ENCODE results near the gene KIF26B.
A peak's percentile ranks its signal among the peaks of the same experiment; 100 is the strongest.

KIF26B gene

DNA sequence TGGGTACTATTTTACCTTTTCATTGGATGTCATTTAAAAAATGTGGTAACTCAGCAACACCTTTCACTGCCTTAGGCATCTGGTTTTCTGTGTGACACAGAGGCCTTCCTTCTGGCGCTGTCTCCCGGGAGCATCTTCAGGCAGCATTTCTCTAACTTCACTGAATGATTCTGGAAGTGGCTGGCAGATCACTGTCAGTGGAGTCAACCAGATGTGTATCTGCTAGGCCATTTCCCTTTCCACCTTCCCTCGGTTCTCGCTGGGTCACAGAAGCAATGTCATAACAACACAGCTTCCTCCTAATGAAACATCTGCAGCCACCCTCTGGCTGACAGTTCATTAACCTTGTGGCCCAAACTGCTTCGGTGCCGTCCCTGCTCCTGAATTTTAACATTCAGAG is 137.8 kb downstream of the KIF26B start:
- CTCF ChIA-PET = no interaction called here
- DNase-seq = peak in 2 of 3 donors; percentile 27 to 38

DNA sequence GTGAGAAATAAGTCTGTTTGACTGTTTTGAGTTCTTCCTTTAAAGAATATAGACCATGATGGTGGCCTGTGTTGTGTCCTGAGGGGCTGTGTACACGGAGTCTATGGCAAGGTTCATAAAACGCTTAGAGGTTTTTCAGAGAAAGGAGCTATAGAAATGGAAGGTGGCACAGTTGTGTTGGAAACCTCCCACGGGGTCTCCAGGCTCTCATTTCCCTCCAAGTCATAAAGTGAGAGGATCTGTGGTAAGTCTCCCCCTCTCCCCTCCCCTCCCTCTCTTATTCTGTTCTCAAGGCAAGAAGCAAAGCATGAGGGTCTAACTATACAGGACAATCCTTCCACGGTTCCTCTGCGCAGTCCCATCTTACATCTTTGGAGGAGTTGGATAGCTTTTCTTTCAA is 139.2 kb downstream of the KIF26B start:
- no peaks in the 10 kb centered on the region for H3K4me1 ChIP-seq (ENCODE audit: control extremely low read depth in 1 of 4, control insufficient read depth in 4 of 4, insufficient read depth in 4 of 4, low read length in 3 of 4)
- H3K27me3 ChIP-seq (replicated peaks in 2 of 5; ENCODE audit: control insufficient read depth in 4 of 5, insufficient read depth in 5 of 5, low read length in 4 of 5) = no peaks in the 10 kb centered on the region
- H3K9me3 ChIP-seq (ENCODE audit: control extremely low read depth in 1 of 5, control insufficient read depth in 4 of 5, insufficient read depth in 2 of 5, low read depth in 1 of 5, low read length in 4 of 5) = no peaks in the 10 kb centered on the region
- DNase-seq = no peak
- ChIA-PET CTCF (no interaction called here), POLR2A (interaction anchor here (0.6 kb wide), 1 partner anchor 147 kb away, joined by 3 read pairs; no protein-coding TSS in a partner anchor)
- H3K27ac ChIP-seq (ENCODE audit: insufficient read depth in 1 of 2, low read depth in 1 of 2, low read length in 2 of 2, poor library complexity in 1 of 2, severe bottlenecking in 2 of 2) = no peak overlapping the region
- no peak overlapping the region for H3K4me3 ChIP-seq (ENCODE audit: control insufficient read depth in 1 of 7, extremely low read depth in 1 of 7, insufficient read depth in 4 of 7, low read depth in 2 of 7, low read length in 6 of 7)
- H3K36me3 ChIP-seq (ENCODE audit: control insufficient read depth in 4 of 4, insufficient read depth in 4 of 4, low read length in 3 of 4) = no peaks in the 10 kb centered on the region
- 100% methylated on average over 2 of the region's 5 CpGs for WGBS (ENCODE audit: insufficient coverage)

More for the DNA sequence above, 137.8 kb downstream of the KIF26B start:
- POLR2A ChIA-PET = no interaction called here
- no peaks in the 10 kb centered on the region for H3K9me3 ChIP-seq (ENCODE audit: control extremely low read depth in 1 of 5, control insufficient read depth in 4 of 5, insufficient read depth in 2 of 5, low read depth in 1 of 5, low read length in 4 of 5)
- H3K4me1 ChIP-seq (ENCODE audit: control extremely low read depth in 1 of 4, control insufficient read depth in 4 of 4, insufficient read depth in 4 of 4, low read length in 3 of 4) = no peaks in the 10 kb centered on the region
- WGBS (ENCODE audit: insufficient coverage) = 52% methylated on average over 6 of the region's 6 CpGs
- no peak overlapping the region for H3K27ac ChIP-seq (ENCODE audit: insufficient read depth in 1 of 2, low read depth in 1 of 2, low read length in 2 of 2, poor library complexity in 1 of 2, severe bottlenecking in 2 of 2)
- H3K4me3 ChIP-seq (ENCODE audit: control insufficient read depth in 1 of 7, extremely low read depth in 1 of 7, insufficient read depth in 4 of 7, low read depth in 2 of 7, low read length in 6 of 7) = no peak overlapping the region
- no peaks in the 10 kb centered on the region for H3K36me3 ChIP-seq (ENCODE audit: control insufficient read depth in 4 of 4, insufficient read depth in 4 of 4, low read length in 3 of 4)
- peaks cover 0 to 2% (median 0%) of the 10 kb centered on the region in 5 experiments for H3K27me3 ChIP-seq (replicated peaks in 2 of 5; ENCODE audit: control insufficient read depth in 4 of 5, insufficient read depth in 5 of 5, low read length in 4 of 5)

DNA sequence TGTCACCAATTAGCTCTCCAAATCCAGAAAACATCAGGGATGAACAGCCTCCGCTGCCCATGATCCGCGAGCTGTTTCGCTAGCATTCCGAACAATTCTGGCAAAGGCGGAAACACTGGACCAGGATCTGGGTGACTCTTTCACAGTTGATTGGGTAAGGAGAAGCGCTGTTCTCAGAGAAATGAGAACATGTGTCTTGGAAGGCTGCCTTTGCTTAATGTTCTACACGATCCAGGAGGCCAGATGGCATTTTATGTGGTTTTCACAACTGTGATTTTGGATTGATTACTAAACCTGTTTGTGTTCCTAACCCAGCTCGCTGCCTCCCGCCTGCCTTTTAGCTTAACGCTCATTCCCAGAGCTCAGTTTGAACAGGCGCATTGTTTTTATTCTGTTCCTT is 144.0 kb downstream of the KIF26B start:
- WGBS (ENCODE audit: insufficient coverage) = 91% methylated on average over 12 of the region's 12 CpGs
- H3K9me3 ChIP-seq (ENCODE audit: control extremely low read depth in 1 of 5, control insufficient read depth in 4 of 5, insufficient read depth in 2 of 5, low read depth in 1 of 5, low read length in 4 of 5) = no peaks in the 10 kb centered on the region
- H3K27me3 ChIP-seq (replicated peaks in 2 of 5; ENCODE audit: control insufficient read depth in 4 of 5, insufficient read depth in 5 of 5, low read length in 4 of 5) = peaks cover 0 to 3% (median 0%) of the 10 kb centered on the region in 5 experiments
- H3K4me1 ChIP-seq (ENCODE audit: control extremely low read depth in 1 of 4, control insufficient read depth in 4 of 4, insufficient read depth in 4 of 4, low read length in 3 of 4) = no peaks in the 10 kb centered on the region
- no peak overlapping the region for H3K4me3 ChIP-seq (ENCODE audit: control insufficient read depth in 1 of 7, extremely low read depth in 1 of 7, insufficient read depth in 4 of 7, low read depth in 2 of 7, low read length in 6 of 7)
- no peaks in the 10 kb centered on the region for H3K36me3 ChIP-seq (ENCODE audit: control insufficient read depth in 4 of 4, insufficient read depth in 4 of 4, low read length in 3 of 4)
- CTCF ChIA-PET = interaction anchor here (1.0 kb wide), 1 partner anchor 12 kb away, joined by 3 read pairs; no protein-coding TSS in a partner anchor
- no peak for DNase-seq
- no peak overlapping the region for H3K27ac ChIP-seq (ENCODE audit: insufficient read depth in 1 of 2, low read depth in 1 of 2, low read length in 2 of 2, poor library complexity in 1 of 2, severe bottlenecking in 2 of 2)
- POLR2A ChIA-PET = interaction anchor here (0.7 kb wide), 1 partner anchor 13 kb away, joined by 3 read pairs; no protein-coding TSS in a partner anchor

- DNase-seq = no peak
- CTCF ChIA-PET = no interaction called here
These were observed 146.4 kb downstream of the KIF26B start for GRCh38 chr1:245301162-245301580.

DNA sequence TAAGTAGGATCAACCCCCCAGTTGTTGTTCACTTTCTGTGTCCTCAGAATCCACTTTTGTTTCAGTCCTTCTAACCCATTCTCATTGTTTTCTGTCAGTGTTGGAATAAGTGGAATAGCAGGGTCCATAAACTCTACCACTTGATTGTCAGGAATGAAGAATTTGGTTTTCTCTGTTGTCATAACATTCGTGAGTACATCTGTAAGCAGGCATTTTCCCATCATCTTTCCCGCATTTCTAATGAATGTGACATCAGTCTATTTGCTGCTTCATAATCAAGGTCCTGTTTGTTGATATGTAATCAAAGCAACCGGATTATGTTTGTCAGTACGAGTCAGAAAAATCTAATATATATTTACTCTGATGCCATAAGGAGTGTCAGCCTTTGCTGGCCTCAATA is 147.1 kb downstream of the KIF26B start:
- no peaks in the 10 kb centered on the region for H3K36me3 ChIP-seq (ENCODE audit: control insufficient read depth in 4 of 4, insufficient read depth in 4 of 4, low read length in 3 of 4)
- no peaks in the 10 kb centered on the region for H3K9me3 ChIP-seq (ENCODE audit: control extremely low read depth in 1 of 5, control insufficient read depth in 4 of 5, insufficient read depth in 2 of 5, low read depth in 1 of 5, low read length in 4 of 5)
- H3K27ac ChIP-seq (ENCODE audit: insufficient read depth in 1 of 2, low read depth in 1 of 2, low read length in 2 of 2, poor library complexity in 1 of 2, severe bottlenecking in 2 of 2) = no peak overlapping the region
- POLR2A ChIA-PET = no interaction called here
- 80% methylated on average over 1 of the region's 4 CpGs for WGBS (ENCODE audit: insufficient coverage)
- H3K27me3 ChIP-seq (replicated peaks in 2 of 5; ENCODE audit: control insufficient read depth in 4 of 5, insufficient read depth in 5 of 5, low read length in 4 of 5) = peaks cover 0 to 3% (median 0%) of the 10 kb centered on the region in 5 experiments
- DNase-seq = no peak
- no peaks in the 10 kb centered on the region for H3K4me1 ChIP-seq (ENCODE audit: control extremely low read depth in 1 of 4, control insufficient read depth in 4 of 4, insufficient read depth in 4 of 4, low read length in 3 of 4)
- H3K4me3 ChIP-seq (ENCODE audit: control insufficient read depth in 1 of 7, extremely low read depth in 1 of 7, insufficient read depth in 4 of 7, low read depth in 2 of 7, low read length in 6 of 7) = no peak overlapping the region
- CTCF ChIA-PET = no interaction called here

More at GRCh38 chr1:245301162-245301580, 146.4 kb downstream of the KIF26B start:
- H3K4me1 ChIP-seq (ENCODE audit: control extremely low read depth in 1 of 4, control insufficient read depth in 4 of 4, insufficient read depth in 4 of 4, low read length in 3 of 4) = no peaks in the 10 kb centered on the region
- H3K4me3 ChIP-seq (ENCODE audit: control insufficient read depth in 1 of 7, extremely low read depth in 1 of 7, insufficient read depth in 4 of 7, low read depth in 2 of 7, low read length in 6 of 7) = no peak overlapping the region
- no peaks in the 10 kb centered on the region for H3K36me3 ChIP-seq (ENCODE audit: control insufficient read depth in 4 of 4, insufficient read depth in 4 of 4, low read length in 3 of 4)
- H3K27me3 ChIP-seq (replicated peaks in 2 of 5; ENCODE audit: control insufficient read depth in 4 of 5, insufficient read depth in 5 of 5, low read length in 4 of 5) = peaks cover 0 to 3% (median 0%) of the 10 kb centered on the region in 5 experiments
- 81% methylated on average over 9 of the region's 10 CpGs for WGBS (ENCODE audit: insufficient coverage)
- POLR2A ChIA-PET = no interaction called here
- no peak overlapping the region for H3K27ac ChIP-seq (ENCODE audit: insufficient read depth in 1 of 2, low read depth in 1 of 2, low read length in 2 of 2, poor library complexity in 1 of 2, severe bottlenecking in 2 of 2)
- no peaks in the 10 kb centered on the region for H3K9me3 ChIP-seq (ENCODE audit: control extremely low read depth in 1 of 5, control insufficient read depth in 4 of 5, insufficient read depth in 2 of 5, low read depth in 1 of 5, low read length in 4 of 5)

DNA sequence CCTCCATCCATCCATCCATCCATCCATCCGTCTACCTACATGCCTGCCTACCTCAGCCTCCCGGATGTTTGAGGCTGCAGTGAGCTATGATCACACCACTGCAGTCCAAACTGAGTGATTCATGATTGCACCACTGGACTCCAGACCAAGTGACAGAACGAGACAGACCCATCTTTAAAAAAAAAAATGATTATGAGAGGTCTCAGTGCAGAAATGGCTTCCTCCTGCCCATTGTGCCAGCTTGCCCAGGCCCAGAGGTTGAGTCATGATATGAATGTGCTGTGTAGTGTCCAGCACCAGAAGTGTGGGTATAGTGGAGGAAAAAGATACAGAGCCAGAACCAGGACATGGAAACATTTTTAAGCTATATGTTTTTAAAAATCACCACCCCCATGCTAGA is 149.9 kb downstream of the KIF26B start:
- H3K4me3 ChIP-seq (ENCODE audit: control insufficient read depth in 1 of 7, extremely low read depth in 1 of 7, insufficient read depth in 4 of 7, low read depth in 2 of 7, low read length in 6 of 7) = no peak overlapping the region
- ChIA-PET CTCF (no interaction called here), POLR2A (no interaction called here)
- H3K27ac ChIP-seq (ENCODE audit: insufficient read depth in 1 of 2, low read depth in 1 of 2, low read length in 2 of 2, poor library complexity in 1 of 2, severe bottlenecking in 2 of 2) = no peak overlapping the region
- no peaks in the 10 kb centered on the region for H3K4me1 ChIP-seq (ENCODE audit: control extremely low read depth in 1 of 4, control insufficient read depth in 4 of 4, insufficient read depth in 4 of 4, low read length in 3 of 4)
- H3K36me3 ChIP-seq (ENCODE audit: control insufficient read depth in 4 of 4, insufficient read depth in 4 of 4, low read length in 3 of 4) = no peaks in the 10 kb centered on the region
- peaks cover 0 to 3% (median 0%) of the 10 kb centered on the region in 5 experiments for H3K27me3 ChIP-seq (replicated peaks in 2 of 5; ENCODE audit: control insufficient read depth in 4 of 5, insufficient read depth in 5 of 5, low read length in 4 of 5)
- H3K9me3 ChIP-seq (ENCODE audit: control extremely low read depth in 1 of 5, control insufficient read depth in 4 of 5, insufficient read depth in 2 of 5, low read depth in 1 of 5, low read length in 4 of 5) = no peaks in the 10 kb centered on the region
- DNase-seq = no peak
- 91% methylated on average over 3 of the region's 3 CpGs for WGBS (ENCODE audit: insufficient coverage)

- ChIA-PET CTCF (no interaction called here), POLR2A (no interaction called here)
- WGBS (ENCODE audit: insufficient coverage) = no CpG with 5 or more reads among the region's 1 CpG
These were observed 151.2 kb downstream of the KIF26B start for GRCh38 chr1:245306020-245306419.

More at GRCh38 chr1:245306020-245306419, 151.2 kb downstream of the KIF26B start:
- no peak for DNase-seq
- peaks cover 0 to 10% (median 7%) of the 10 kb centered on the region in 4 experiments for H3K4me1 ChIP-seq (ENCODE audit: control extremely low read depth in 1 of 4, control insufficient read depth in 4 of 4, insufficient read depth in 4 of 4, low read length in 3 of 4)
- no peaks in the 10 kb centered on the region for H3K36me3 ChIP-seq (ENCODE audit: control insufficient read depth in 4 of 4, insufficient read depth in 4 of 4, low read length in 3 of 4)
- no peaks in the 10 kb centered on the region for H3K9me3 ChIP-seq (ENCODE audit: control extremely low read depth in 1 of 5, control insufficient read depth in 4 of 5, insufficient read depth in 2 of 5, low read depth in 1 of 5, low read length in 4 of 5)
- peaks cover 0 to 3% (median 0%) of the 10 kb centered on the region in 5 experiments for H3K27me3 ChIP-seq (replicated peaks in 2 of 5; ENCODE audit: control insufficient read depth in 4 of 5, insufficient read depth in 5 of 5, low read length in 4 of 5)
- no peak overlapping the region for H3K4me3 ChIP-seq (ENCODE audit: control insufficient read depth in 1 of 7, extremely low read depth in 1 of 7, insufficient read depth in 4 of 7, low read depth in 2 of 7, low read length in 6 of 7)
- no peak overlapping the region for H3K27ac ChIP-seq (ENCODE audit: insufficient read depth in 1 of 2, low read depth in 1 of 2, low read length in 2 of 2, poor library complexity in 1 of 2, severe bottlenecking in 2 of 2)

Measured in common myeloid progenitor, CD34-positive (primary cell).